Midbrain (tissue), 1 donor: ENCODE results near the gene AKIRIN1.
"Not testable (repeated sequence)": the region's sequence is repeated elsewhere in the genome, so short reads cannot be mapped to it uniquely, and the experiment has no call there.

Experiments used
- DNase-seq: peaks from one replicate; lab custom pipeline; 2025; lab: John Stamatoyannopoulos, UW

AKIRIN1 gene, protein sequence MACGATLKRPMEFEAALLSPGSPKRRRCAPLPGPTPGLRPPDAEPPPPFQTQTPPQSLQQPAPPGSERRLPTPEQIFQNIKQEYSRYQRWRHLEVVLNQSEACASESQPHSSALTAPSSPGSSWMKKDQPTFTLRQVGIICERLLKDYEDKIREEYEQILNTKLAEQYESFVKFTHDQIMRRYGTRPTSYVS

DNA sequence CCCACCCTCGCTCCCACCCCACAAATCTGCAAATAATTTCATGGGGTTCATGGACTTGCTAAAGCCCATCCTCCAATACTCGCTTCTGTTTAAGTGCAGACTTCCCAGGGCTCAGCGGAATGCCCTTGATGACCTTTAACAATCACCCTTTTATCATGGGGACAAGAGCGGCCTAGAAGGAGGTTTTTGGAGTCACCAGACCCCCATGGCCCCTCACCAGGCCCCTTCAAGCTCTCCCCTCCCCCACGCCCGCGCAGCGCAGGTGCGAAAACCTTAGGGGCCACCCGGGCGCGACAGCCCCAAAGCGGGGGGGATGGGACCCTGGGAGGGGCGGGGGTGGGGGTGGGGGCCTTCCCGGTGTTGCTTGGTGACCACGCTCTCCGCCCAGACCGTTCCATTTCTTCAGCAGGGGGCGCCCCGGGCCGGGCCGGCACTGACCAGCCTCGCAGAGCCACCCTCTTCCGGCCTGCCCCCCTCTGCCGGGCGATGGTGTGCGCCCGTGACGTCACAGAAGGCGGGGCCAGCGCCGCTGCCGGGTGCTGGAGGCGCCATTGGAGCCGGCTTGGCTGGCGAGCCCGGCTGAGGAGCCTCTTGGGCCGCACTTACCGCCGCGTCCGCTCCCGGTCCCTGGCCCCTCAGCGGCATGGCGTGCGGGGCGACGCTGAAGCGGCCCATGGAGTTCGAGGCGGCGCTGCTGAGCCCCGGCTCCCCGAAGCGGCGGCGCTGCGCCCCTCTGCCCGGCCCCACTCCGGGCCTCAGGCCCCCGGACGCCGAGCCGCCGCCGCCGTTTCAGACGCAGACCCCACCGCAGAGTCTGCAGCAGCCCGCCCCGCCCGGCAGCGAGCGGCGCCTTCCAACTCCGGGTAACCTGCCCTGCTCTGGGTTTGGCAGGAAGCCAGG lies at the start of gene AKIRIN1:
TSS of gene AKIRIN1 (plus strand) at position 539 of the 900 bp plus-strand sequence. CDS start at position 644, 105 bp downstream.
- DNase-seq: peak; percentile 99

DNA sequence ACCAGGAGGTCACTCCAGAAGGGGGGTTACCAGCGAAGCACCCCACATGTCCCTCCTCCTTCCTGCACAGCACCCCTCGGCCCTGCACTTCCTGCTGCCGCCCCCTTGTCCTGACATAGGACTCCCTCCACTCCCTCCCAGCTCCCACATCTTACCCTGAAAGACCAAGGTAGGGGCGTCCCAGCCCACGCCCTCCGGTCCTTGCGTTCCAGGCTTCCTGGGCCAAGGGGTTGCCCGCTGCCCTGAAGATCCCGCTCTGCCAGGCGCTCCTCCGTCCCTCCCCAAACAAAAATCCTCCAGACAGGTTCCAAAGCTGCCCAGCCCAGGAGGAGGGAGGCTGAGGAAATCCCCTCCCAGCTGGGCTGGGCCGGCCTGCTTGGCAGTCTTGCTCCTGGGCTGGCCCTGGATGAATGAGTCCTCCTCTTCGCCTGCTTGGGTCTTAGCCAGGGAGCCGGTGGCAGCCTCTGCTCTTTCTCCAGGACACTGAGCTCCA lies 49.5 kb upstream of the AKIRIN1 start, which contains the start of gene RHBDL2:
TSS of gene RHBDL2 (minus strand) at position 304 of the 493 bp plus-strand sequence. CDS start 22,618 bp downstream, outside the sequence.
- DNase-seq: peak; percentile 75

GRCh38 chr1:38942664-38943428 lies 48.2 kb upstream of the AKIRIN1 start:
- DNase-seq: no peak

DNA sequence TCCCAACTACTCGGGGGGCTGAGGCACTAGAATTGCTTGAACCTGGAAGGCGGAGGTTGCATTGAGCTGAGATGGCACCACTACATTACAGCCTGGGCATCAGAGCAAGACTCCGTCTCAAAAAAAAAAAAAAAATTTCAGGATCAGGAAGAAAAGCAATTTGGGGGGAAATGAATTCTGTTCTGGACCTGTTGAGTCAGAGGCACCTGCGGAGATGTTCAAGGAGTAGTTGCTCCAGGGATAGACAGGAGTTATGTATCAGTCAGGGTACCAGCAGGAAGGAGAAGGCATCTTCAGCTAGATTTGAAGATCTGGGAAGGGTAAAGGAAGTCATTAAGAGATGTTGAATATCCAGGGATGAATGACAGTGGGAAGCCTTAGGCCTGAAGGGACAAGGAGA lies 46.5 kb upstream of the AKIRIN1 start:
- DNase-seq: no peak

GRCh38 chr1:38950553-38950952 lies 40.5 kb upstream of the AKIRIN1 start:
- no peak for DNase-seq

DNA sequence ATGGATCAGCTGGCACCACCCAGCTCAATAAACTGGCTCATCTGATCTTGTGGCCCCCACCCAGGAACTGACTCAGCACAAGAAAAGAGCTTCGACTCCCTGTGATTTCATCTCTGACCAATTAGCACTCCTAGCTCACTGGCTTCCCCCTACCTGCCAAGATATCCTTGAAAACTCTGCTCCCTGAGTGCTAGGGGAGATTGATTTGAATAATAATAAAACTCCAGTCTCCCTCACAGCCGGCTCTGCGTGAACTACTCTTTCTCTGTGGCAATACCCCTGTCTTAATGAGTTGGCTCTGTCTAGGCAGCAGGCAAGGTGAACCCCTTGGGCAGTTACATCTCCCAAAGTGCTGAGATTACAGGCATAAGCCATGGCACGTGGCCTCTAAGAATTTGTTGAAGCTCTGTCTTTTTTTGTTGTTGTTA lies 37.6 kb upstream of the AKIRIN1 start:
- DNase-seq: no peak

- no peak for DNase-seq
Observed at GRCh38 chr1:38958967-38959366, 32.1 kb upstream of the AKIRIN1 start.

DNA sequence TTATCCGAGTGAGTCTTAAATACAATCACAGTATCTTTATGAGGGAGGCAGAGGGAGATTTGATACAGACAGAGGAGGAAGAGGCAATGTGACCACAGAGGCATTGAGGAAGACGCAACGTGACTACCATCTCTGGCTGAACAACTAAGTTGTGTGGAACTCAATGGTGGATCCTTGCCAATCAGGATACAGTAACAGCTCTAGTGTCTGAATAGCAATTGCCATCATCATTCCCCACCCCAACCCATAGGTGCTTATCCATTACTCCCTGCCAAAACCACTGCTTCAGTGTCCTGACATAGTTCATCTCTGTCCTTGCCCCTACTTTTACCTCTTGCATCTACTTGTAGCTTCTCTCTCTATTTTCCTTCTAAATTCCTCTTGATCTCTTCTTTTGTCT lies 29.0 kb upstream of the AKIRIN1 start:
- DNase-seq: no peak

DNA sequence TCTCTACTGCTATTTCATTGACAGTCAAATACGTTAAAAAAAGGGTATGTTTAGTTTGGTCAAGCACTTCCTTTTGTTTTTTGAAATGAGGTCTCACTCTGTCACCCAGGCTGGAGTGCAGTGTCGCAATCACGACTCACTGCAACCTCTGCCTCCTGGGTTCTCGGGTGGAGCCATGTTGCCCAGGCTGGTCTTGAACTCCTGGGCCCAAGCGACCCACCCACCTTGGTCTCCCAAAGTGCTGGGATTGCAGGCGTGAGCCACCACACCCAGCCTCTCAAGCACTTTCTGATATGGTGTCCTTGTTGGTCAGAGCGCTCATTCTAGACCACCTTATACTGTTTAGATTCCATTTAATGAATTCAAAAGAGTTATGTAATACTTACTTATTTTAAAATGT lies 28.5 kb upstream of the AKIRIN1 start:
- DNase-seq: no peak

DNA sequence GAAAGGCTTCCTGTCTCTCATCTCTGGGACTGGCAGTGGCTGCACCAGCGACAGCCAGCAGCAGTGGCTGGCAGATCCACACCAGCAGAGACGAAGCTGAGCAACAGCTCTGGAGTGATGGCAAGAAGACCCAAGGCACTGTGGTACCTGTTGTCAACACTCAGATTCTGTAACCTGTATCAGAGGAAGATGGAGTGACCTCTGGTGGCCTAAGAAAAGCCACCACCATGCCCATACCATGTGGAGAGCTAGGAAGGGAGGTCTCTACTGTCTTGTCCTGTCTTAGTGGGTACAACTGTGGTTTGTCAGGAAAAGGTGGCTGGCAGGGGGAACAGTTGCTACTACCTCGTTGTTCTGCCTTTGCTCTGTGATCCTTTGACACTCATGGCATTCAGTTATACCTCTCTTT lies 26.9 kb upstream of the AKIRIN1 start:
- DNase-seq: no peak

DNA sequence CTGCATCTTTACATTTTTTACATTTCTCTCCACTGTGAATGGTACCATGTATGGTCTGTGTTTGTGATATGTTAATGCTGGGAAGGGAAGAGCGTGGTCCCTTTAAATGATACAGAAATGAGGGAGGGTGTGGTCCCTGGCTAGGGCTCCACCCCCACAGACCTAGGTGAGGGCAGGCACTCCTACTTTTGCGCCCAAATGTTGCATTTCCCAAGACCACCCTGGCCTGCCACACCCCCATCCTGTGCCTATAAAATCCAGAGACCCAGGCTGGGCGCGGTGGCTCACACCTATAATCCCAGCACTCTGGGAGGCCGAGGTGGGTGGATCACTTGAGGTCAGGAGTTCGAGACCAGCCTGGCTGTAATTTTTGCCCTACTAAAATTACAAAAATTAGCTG lies 17.9 kb upstream of the AKIRIN1 start:
- not testable (repeated sequence) for DNase-seq

DNA sequence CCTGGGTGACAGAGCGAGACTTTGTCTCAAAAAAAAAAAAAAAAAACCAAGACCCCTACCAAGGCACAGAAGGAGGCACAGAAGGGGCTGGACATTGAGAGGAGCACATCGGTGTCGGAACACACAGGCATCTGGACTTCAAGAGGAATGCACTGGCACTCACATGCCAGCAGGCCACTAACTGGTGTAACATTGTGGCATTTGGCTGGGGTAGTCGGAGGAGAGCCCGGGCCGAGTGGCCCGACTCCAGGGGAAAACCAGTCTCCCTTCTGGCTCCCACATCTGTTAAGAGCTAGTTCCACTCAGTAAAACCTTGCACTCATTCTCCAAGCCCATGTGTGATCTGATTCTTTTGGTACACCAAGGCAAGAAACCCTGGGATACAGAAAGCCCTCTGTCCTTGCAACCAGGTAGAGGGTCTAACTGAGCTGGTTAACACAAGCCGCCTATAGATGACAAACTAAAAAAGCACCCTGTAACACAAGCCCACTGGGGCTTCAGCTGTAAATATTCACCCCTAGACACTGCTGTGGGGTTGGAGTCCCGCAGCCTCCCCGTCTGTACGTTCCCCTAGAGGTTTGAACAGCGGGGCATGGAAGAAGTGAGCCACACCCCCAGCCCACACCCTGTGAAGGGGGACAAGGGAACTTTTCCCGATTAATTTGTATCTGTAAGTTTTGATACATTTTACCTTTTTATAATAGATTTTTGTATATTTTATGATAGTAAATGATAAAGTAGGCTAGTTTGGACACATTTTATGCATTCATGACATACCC lies 17.2 kb upstream of the AKIRIN1 start:
- no peak for DNase-seq

GRCh38 chr1:38977399-38978244 lies 13.5 kb upstream of the AKIRIN1 start:
- DNase-seq: not testable (repeated sequence)

DNA sequence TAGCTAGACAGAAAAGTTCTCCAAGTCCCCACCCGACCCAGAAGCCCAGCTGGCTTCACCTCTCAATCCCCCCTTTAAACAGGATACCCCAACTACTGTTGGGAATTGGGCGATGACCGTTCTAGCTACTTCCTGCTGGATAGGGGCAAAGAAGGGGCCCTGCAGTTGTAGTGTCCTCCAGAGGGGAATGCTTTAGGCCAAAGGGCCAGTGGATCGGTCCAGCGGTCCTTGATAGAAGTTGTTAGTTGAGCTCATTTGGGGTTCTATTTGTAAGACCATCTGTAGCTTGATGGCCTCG lies 12.9 kb upstream of the AKIRIN1 start:
- not testable (repeated sequence) for DNase-seq

DNA sequence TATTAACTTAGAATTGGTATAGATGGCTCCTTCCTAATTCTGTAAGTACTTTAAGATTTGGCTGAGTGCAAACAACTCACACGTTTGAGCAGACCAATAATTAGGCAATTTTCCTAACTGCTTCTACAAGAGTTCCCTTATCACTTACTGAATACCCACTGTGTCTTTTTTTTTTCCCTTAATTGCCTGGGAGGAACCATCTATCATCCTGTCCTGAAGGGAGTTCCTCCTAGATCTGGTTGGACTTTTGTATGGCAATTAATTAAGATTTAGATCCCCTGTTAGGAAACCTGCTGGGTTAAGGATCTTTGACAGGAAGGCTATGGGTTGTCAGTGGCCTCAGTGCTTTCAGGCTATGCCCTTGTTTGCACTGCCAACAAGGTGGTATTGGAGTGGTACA lies 11.7 kb upstream of the AKIRIN1 start:
- not testable (repeated sequence) for DNase-seq

DNA sequence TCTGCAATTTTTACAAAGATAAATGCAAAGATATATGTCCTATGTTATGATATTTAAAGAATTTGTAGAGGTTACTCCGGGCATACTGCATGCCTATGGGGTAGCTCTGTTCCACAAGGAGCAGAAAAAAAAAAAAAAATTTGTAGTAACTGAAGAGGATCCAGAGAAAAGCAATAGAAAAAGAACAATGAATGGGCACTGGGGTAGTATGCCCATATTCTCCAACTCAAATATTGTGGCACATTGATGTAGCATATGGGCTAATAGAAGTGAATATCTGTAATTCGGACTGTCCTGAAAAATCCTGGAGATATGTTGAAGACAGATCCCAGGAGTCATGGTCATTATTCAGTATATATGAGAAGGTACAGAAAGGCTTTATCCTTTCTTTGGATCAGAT lies 1.1 kb upstream of the AKIRIN1 start:
- DNase-seq: no peak

DNA sequence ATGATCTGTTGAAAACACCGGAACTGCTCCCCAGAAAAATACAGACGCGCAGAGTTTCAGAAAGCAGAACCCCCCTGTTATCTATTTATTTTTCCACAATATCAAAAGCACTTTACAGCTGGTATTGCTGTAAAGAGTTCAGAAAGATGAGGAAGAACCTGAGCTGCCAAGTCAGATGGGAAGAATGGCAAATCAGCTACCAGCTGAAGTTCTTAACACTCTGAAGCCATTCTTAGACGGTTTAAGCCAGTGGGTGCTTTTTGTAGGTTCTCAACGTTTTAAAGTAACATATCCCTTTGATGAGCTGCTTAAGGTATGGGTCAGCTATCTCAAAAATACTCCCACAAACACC lies 714 bp upstream of the AKIRIN1 start:
- DNase-seq: no peak

DNA sequence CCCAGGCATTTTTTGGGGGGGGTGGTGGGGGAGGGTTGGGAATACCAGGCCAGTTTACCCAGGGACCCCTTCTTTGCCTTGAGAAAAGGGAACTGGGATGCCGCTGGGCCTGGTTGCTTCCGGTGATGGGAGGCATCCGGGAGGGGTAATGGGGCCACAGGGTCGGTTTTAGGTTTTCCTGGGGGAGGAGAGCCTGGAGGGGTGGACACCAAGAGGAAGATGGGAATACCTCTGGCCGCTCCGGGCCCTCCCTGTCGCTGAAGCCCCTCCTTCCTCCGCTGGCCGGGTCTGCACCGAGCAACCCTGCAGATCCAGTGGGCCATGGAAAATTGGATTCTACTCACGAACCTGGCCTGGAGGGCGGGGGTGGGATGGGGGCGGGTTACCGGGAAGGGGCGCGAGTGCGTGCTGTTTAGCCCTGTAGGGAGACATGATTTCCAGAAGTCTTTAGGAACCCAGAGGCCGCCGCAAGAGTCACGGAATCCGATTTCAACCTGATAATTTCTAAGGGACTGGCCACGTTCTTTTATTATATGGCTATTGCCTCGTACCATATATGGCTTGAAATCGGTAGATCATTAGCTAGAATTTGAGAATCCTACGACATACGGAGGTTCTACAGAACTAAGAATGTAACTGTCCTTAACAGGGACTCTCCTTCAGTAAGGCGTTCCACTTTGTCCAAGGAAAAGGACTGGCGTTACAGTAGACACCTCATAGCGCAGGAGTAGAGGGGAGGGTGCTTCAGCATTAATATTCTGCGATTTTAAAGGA lies 749 bp downstream of the AKIRIN1 start:
- DNase-seq: peak; percentile 37

DNA sequence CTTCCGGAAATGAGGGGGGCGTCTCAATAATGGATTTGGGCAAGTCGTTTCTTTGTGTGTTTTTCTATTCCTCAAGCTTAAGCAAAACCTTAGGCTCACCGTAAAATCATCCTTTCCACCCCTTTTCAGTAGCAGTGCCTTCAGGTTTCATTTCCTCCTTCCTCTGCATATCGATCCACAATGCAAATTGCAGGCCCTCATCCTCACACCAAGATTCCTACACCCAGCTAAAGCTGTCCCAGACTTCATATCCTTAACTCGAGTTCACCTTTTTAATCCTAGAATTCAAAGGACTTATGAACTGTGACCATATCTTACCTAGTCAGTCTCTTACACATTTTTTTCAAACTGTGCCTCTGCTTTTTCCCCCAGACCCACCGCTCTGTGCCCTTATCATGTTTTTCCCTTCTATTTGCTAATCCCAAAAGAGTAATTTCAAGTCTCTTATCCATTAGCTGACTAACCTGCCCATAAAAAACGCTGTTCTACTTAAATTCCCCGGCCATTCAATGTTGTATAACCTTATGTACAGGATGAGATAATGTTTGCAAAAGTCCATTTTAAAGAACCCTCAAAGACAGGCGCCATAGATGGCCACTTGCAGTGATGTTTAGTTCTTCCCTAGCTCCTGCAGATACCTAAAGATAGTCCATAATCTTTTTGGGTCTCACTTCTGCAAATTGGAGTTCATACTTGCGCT lies 1.5 kb downstream of the AKIRIN1 start:
- no peak for DNase-seq
